K562 (cell line): ENCODE data around the gene TRMT112. TPM values are rescaled to one million over a fixed set of nuclear protein-coding genes. Genes with fewer than 3 reads are reported as not detected.

Experiments
- ADNP ChIP-seq: fragments of 200-800 bp; sonication (Bioruptor generic); IDR thresholded peaks from 2 replicates; pipeline ENCODE4 v1.6.1; 2016; ENCODE audit warnings: missing genetic modification characterization, missing compliant biosample characterization
- BACH1 ChIP-seq: fragments of 200-800 bp; sonication (Bioruptor generic); IDR thresholded peaks from 2 replicates; pipeline ENCODE4 v1.6.1; 2016; ENCODE audit warnings: missing genetic modification characterization, missing compliant biosample characterization
- CEBPB ChIP-seq: fragments of 450-650 bp; IDR thresholded peaks from 2 replicates; pipeline ENCODE4 v1.6.1; 2016; ENCODE audit warnings: missing genetic modification characterization, missing compliant biosample characterization
- EHMT2 ChIP-seq: fragments of 450-650 bp; IDR thresholded peaks from 2 replicates; pipeline ENCODE4 v1.6.1; 2018; ENCODE audit warnings: antibody characterized with exemption
- MTF1 ChIP-seq: fragments of 250-450 bp; sonication (Bioruptor Pico); IDR thresholded peaks from 2 replicates; pipeline ENCODE4 v1.9.0; 2021; ENCODE audit warnings: moderate library complexity, mild to moderate bottlenecking, inconsistent platforms, borderline replicate concordance
- SMARCA5 ChIP-seq: fragments of 450-650 bp; IDR thresholded peaks from 2 replicates; pipeline ENCODE4 v1.6.1; 2016
- TCF7L2 ChIP-seq: fragments of 150-350 bp; IDR thresholded peaks from 2 replicates; pipeline ENCODE4 v1.6.1; 2016; ENCODE audit warnings: low read depth, mild to moderate bottlenecking, low read length, moderate library complexity
- ZNF184 ChIP-seq: sonication (generic); formaldehyde crosslinking; IDR thresholded peaks from 2 replicates; pipeline ENCODE4 v1.5.0; 2020; ENCODE audit warnings: missing genetic modification reagents
- polyA plus RNA-seq, 8 experiments: library from polyadenylated mRNA; depleted of rRNA in 4 of 8; stranded (reverse) in 5 of 8; unstranded in 3 of 8; fragments of >200 nt; fragmentation: Nextera tagmentation in 2 of 8; fragmentation: Illumina TruSeq in 1 of 8; extraction: Ambion mirVana in 2 of 8; extraction: Trizol in 1 of 8; gene quantifications; 2 replicates each; pipeline versions ENCODE4 v1.2.1 to v1.2.3, GENCODE V29; 2011 to 2014; ENCODE audit warnings: inconsistent platforms in 1 of 8, missing spikeins in 1 of 8
- total RNA-seq, 7 experiments: library from RNA; depleted of rRNA in 6 of 7; stranded (reverse); fragments of >200 nt in 6 of 7; fragmentation: Illumina TruSeq in 2 of 7; extraction: Trizol in 2 of 7; gene quantifications; 2 replicates each; pipeline versions ENCODE4 v1.2.1 to v1.2.3, GENCODE V29; 2011 to 2021; ENCODE audit warnings: low replicate concordance in 1 of 7
- TF ChIP-seq, protein P1 (sequence below): sonication (generic); formaldehyde crosslinking; IDR thresholded peaks from 2 replicates; pipeline ENCODE4 v1.8.1; 2022; ENCODE audit warnings: missing genetic modification reagents
- TF ChIP-seq, protein P2 (sequence below): IDR thresholded peaks from 2 replicates; pipeline ENCODE4 v1.6.1; 2011; ENCODE audit not compliant: insufficient read length; ENCODE audit errors: extremely low read depth
- TF ChIP-seq, protein P3 (sequence below): fragments of 200-800 bp; sonication (Bioruptor generic); IDR thresholded peaks from 2 replicates; pipeline ENCODE4 v1.6.1; 2016; ENCODE audit warnings: missing genetic modification characterization, missing compliant biosample characterization
- TF ChIP-seq, protein P4 (sequence below): fragments of 250-450 bp; sonication (Bioruptor Pico); IDR thresholded peaks from 2 replicates; pipeline ENCODE4 v1.8.0; 2021; ENCODE audit warnings: moderate library complexity, mild to moderate bottlenecking, inconsistent platforms
- TF ChIP-seq, protein P5 (sequence below): fragments of 250-450 bp; sonication (Bioruptor Pico); IDR thresholded peaks from 2 replicates; pipeline ENCODE4 v1.8.0; 2022; ENCODE audit warnings: moderate library complexity, mild to moderate bottlenecking, inconsistent platforms
- TF ChIP-seq, protein P6 (sequence below): fragments of 250-450 bp; sonication (Bioruptor Pico); IDR thresholded peaks from 2 replicates; pipeline ENCODE4 v1.8.0; 2022; ENCODE audit warnings: moderate library complexity, mild to moderate bottlenecking, inconsistent platforms

Gene TRMT112
- total and polyA plus RNA-seq, 9 of the 15 experiments (the other 6 are each of a cell fraction or from before 2014, with no cell fraction given): 162 to 444 (median 300) TPM

DNA sequence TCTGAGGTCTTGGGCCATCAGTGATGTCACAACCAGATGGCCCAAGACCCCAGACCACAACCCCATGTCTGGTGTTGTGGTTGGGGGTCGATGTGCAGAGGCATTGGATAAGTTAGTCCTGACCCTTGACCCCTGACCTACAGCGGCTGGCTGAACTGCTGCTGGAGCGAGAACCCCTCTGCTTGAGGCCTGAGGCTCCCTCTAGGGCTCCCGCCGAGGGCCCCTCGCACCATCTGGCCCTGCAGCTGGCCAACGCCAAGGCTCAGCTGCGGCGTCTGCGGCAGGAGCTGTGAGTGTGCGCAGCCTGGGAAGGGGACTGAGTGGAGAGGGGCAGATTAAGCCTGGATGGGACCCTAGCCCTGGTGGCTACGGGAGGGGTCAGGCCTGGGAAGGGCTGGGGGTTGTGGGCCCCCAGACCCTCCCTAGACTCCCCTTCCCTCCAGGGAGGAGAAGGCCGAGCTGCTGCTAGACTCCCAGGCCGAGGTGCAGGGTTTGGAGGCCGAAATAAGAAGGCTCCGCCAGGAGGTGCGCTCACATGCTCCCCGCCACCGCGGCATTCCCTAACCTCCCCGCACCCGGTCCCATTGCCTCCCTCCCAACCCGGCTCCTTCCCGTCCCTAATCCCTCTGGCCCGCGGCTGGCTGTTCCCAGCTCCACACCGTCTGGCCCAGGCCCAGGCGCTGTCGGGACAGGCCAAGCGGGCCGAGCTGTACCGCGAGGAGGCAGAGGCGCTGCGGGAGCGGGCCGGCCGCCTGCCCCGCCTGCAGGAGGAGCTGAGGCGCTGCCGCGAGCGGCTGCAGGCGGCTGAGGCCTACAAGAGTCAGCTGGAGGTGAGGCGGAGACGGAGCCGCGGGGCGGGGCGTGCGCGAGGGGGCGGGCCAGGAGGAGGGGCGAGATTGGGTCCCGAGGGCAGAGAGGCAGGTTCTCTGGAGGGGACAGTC lies 24.8 kb upstream of the TRMT112 start (continued):
- TF ChIP-seq, protein P1, sequence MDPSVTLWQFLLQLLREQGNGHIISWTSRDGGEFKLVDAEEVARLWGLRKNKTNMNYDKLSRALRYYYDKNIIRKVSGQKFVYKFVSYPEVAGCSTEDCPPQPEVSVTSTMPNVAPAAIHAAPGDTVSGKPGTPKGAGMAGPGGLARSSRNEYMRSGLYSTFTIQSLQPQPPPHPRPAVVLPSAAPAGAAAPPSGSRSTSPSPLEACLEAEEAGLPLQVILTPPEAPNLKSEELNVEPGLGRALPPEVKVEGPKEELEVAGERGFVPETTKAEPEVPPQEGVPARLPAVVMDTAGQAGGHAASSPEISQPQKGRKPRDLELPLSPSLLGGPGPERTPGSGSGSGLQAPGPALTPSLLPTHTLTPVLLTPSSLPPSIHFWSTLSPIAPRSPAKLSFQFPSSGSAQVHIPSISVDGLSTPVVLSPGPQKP (CRISPR knock-in tag): no peak
- TF ChIP-seq, protein P2, sequence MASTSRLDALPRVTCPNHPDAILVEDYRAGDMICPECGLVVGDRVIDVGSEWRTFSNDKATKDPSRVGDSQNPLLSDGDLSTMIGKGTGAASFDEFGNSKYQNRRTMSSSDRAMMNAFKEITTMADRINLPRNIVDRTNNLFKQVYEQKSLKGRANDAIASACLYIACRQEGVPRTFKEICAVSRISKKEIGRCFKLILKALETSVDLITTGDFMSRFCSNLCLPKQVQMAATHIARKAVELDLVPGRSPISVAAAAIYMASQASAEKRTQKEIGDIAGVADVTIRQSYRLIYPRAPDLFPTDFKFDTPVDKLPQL: no peak
- no peak for TF ChIP-seq ADNP (tag)
- TF ChIP-seq EHMT2: no peak
- TF ChIP-seq ZNF184 (CRISPR knock-in tag): no peak
- TF ChIP-seq TCF7L2: no peak
- TF ChIP-seq, protein P3, sequence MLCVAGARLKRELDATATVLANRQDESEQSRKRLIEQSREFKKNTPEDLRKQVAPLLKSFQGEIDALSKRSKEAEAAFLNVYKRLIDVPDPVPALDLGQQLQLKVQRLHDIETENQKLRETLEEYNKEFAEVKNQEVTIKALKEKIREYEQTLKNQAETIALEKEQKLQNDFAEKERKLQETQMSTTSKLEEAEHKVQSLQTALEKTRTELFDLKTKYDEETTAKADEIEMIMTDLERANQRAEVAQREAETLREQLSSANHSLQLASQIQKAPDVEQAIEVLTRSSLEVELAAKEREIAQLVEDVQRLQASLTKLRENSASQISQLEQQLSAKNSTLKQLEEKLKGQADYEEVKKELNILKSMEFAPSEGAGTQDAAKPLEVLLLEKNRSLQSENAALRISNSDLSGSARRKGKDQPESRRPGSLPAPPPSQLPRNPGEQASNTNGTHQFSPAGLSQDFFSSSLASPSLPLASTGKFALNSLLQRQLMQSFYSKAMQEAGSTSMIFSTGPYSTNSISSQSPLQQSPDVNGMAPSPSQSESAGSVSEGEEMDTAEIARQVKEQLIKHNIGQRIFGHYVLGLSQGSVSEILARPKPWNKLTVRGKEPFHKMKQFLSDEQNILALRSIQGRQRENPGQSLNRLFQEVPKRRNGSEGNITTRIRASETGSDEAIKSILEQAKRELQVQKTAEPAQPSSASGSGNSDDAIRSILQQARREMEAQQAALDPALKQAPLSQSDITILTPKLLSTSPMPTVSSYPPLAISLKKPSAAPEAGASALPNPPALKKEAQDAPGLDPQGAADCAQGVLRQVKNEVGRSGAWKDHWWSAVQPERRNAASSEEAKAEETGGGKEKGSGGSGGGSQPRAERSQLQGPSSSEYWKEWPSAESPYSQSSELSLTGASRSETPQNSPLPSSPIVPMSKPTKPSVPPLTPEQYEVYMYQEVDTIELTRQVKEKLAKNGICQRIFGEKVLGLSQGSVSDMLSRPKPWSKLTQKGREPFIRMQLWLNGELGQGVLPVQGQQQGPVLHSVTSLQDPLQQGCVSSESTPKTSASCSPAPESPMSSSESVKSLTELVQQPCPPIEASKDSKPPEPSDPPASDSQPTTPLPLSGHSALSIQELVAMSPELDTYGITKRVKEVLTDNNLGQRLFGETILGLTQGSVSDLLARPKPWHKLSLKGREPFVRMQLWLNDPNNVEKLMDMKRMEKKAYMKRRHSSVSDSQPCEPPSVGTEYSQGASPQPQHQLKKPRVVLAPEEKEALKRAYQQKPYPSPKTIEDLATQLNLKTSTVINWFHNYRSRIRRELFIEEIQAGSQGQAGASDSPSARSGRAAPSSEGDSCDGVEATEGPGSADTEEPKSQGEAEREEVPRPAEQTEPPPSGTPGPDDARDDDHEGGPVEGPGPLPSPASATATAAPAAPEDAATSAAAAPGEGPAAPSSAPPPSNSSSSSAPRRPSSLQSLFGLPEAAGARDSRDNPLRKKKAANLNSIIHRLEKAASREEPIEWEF (CRISPR knock-in tag): no peak
- TF ChIP-seq, protein P4, sequence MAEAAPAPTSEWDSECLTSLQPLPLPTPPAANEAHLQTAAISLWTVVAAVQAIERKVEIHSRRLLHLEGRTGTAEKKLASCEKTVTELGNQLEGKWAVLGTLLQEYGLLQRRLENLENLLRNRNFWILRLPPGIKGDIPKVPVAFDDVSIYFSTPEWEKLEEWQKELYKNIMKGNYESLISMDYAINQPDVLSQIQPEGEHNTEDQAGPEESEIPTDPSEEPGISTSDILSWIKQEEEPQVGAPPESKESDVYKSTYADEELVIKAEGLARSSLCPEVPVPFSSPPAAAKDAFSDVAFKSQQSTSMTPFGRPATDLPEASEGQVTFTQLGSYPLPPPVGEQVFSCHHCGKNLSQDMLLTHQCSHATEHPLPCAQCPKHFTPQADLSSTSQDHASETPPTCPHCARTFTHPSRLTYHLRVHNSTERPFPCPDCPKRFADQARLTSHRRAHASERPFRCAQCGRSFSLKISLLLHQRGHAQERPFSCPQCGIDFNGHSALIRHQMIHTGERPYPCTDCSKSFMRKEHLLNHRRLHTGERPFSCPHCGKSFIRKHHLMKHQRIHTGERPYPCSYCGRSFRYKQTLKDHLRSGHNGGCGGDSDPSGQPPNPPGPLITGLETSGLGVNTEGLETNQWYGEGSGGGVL: no peak
- no peak for TF ChIP-seq CEBPB (tag)
- TF ChIP-seq, protein P5, sequence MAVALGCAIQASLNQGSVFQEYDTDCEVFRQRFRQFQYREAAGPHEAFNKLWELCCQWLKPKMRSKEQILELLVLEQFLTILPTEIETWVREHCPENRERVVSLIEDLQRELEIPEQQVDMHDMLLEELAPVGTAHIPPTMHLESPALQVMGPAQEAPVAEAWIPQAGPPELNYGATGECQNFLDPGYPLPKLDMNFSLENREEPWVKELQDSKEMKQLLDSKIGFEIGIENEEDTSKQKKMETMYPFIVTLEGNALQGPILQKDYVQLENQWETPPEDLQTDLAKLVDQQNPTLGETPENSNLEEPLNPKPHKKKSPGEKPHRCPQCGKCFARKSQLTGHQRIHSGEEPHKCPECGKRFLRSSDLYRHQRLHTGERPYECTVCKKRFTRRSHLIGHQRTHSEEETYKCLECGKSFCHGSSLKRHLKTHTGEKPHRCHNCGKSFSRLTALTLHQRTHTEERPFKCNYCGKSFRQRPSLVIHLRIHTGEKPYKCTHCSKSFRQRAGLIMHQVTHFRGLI: no peak
- no peak for TF ChIP-seq SMARCA5
- no peak for TF ChIP-seq MTF1 (CRISPR knock-in tag)
- TF ChIP-seq BACH1 (tag): no peak
- TF ChIP-seq, protein P6, sequence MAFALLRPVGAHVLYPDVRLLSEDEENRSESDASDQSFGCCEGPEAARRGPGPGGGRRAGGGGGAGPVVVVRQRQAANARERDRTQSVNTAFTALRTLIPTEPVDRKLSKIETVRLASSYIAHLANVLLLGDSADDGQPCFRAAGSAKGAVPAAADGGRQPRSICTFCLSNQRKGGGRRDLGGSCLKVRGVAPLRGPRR (CRISPR knock-in tag): no peak
